NCI-H2029 (cell line): ENCODE data around the gene PFKL.
"Not testable (repeated sequence)": the region's sequence is repeated elsewhere in the genome, so short reads cannot be mapped to it uniquely, and the experiment has no call there.

Experiments
- DNase-seq: peaks from one replicate; lab custom pipeline; 2025; lab: John Stamatoyannopoulos, UW

The PFKL gene

GRCh38 chr21:44279354-44280260 lies 20.2 kb upstream of the PFKL start:
- no peak for DNase-seq

GRCh38 chr21:44281801-44282200 lies 18.1 kb upstream of the PFKL start:
- no peak for DNase-seq

GRCh38 chr21:44282370-44282769 lies 17.5 kb upstream of the PFKL start:
- DNase-seq = no peak

- not testable (repeated sequence) for DNase-seq
Measured at GRCh38 chr21:44283211-44283785, 16.6 kb upstream of the PFKL start.

GRCh38 chr21:44283948-44284347 lies 15.9 kb upstream of the PFKL start:
- DNase-seq = no peak

GRCh38 chr21:44285138-44285992 lies 14.5 kb upstream of the PFKL start, which contains the start of gene AIRE:
AIRE (plus strand) TSS chr21:44285876; CDS start chr21:44286007, 131 bp downstream.
- DNase-seq = no peak

- DNase-seq = no peak
Measured at GRCh38 chr21:44286086-44286715, 13.7 kb upstream of the PFKL start.

GRCh38 chr21:44286716-44287632 lies 12.9 kb upstream of the PFKL start:
- DNase-seq = no peak

- no peak for DNase-seq
Measured at GRCh38 chr21:44288251-44289110, 11.4 kb upstream of the PFKL start.

- DNase-seq = no peak
Measured at GRCh38 chr21:44289381-44290010, 10.4 kb upstream of the PFKL start.

GRCh38 chr21:44290327-44291077 lies 9.4 kb upstream of the PFKL start:
- DNase-seq = no peak

GRCh38 chr21:44291078-44291935 lies 8.5 kb upstream of the PFKL start:
- DNase-seq = no peak

- no peak for DNase-seq
Measured at GRCh38 chr21:44291936-44292811, 7.7 kb upstream of the PFKL start.

- no peak for DNase-seq
Measured at GRCh38 chr21:44292812-44293195, 7.0 kb upstream of the PFKL start.

GRCh38 chr21:44293551-44294231 lies 6.2 kb upstream of the PFKL start:
- DNase-seq = no peak
